Smooth muscle cell (in vitro differentiated cells): ENCODE data around the gene UBXN11. TPM values are rescaled to one million over a fixed set of nuclear protein-coding genes. Genes with fewer than 3 reads are reported as not detected.

Experiments used
- DNase-seq: peaks from one replicate; lab custom pipeline; 2025; ENCODE audit not compliant: unreplicated experiment; lab: John Stamatoyannopoulos, UW
- H2AFZ ChIP-seq: fragments of 200-600 bp; sonication (generic); 2 replicates; pipeline ENCODE4 v1.6.0; 2016; ENCODE audit warnings: antibody characterized with exemption, low read depth, mild to moderate bottlenecking
- H3F3A ChIP-seq: fragments of 200-600 bp; sonication (generic); 2 replicates; pipeline ENCODE4 v1.6.0; 2017; ENCODE audit warnings: antibody characterized with exemption, low read depth
- H3K27ac ChIP-seq: fragments of 200-600 bp; sonication (generic); 2 replicates; pipeline ENCODE4 v1.5.1; 2016; ENCODE audit warnings: low read depth, mild to moderate bottlenecking
- H3K27me3 ChIP-seq: fragments of 200-600 bp; sonication (generic); 2 replicates; pipeline ENCODE4 v1.6.1; 2016; ENCODE audit warnings: low read depth, mild to moderate bottlenecking
- H3K36me3 ChIP-seq: fragments of 200-600 bp; sonication (generic); 2 replicates; pipeline ENCODE4 v1.5.1; 2016; ENCODE audit warnings: low read depth
- H3K4me1 ChIP-seq: fragments of 200-600 bp; sonication (generic); 2 replicates; pipeline ENCODE4 v1.5.1; 2016; ENCODE audit warnings: low read depth
- H3K4me2 ChIP-seq: fragments of 200-600 bp; sonication (generic); 2 replicates; pipeline ENCODE4 v1.6.0; 2016; ENCODE audit warnings: mild to moderate bottlenecking
- H3K4me3 ChIP-seq: fragments of 200-600 bp; sonication (generic); 2 replicates; pipeline ENCODE4 v1.5.1; 2016; ENCODE audit warnings: mild to moderate bottlenecking
- H3K79me2 ChIP-seq: fragments of 200-600 bp; sonication (generic); 2 replicates; pipeline ENCODE4 v1.6.0; 2016; ENCODE audit warnings: low read depth, mild to moderate bottlenecking
- H3K9ac ChIP-seq: fragments of 200-600 bp; sonication (generic); 2 replicates; pipeline ENCODE4 v1.6.0; 2016; ENCODE audit warnings: low read depth
- H3K9me3 ChIP-seq: fragments of 200-600 bp; sonication (generic); replicated peaks from 2 replicates; pipeline ENCODE4 v1.5.1; 2016; ENCODE audit warnings: low read depth
- H4K20me1 ChIP-seq: fragments of 200-600 bp; sonication (generic); 2 replicates; pipeline ENCODE4 v1.6.0; 2016; ENCODE audit warnings: low read depth
- CTCF ChIP-seq: fragments of 200-600 bp; sonication (generic); IDR thresholded peaks from 2 replicates; pipeline ENCODE4 v1.5.1; 2017; ENCODE audit warnings: borderline replicate concordance, mild to moderate bottlenecking, antibody characterized with exemption; ENCODE audit not compliant: insufficient read depth, poor library complexity, severe bottlenecking
- WGBS: methylation state at CpG from one replicate; pipeline ENCODE4 v1.1.7; 2016; ENCODE audit warnings: low lambda C conversion rate; 5-methylcytosine and 5-hydroxymethylcytosine counted together
- polyA plus RNA-seq: library from polyadenylated mRNA; unstranded; fragments of >200 nt; fragmentation: Nextera tagmentation; extraction: Ambion mirVana; gene quantifications from 2 replicates; pipeline ENCODE4 v1.2.1, GENCODE V29; 2016
- total RNA-seq: library from RNA; depleted of rRNA; stranded (reverse); fragments of >200 nt; gene quantifications from 2 replicates; pipeline ENCODE4 v1.2.3, GENCODE V29; 2014

UBXN11 gene
- total and polyA plus RNA-seq, 2 experiments from 2014 or later = 3.3 to 17.7 TPM

GRCh38 chr1:26276432-26276838 lies 30.0 kb downstream of the UBXN11 start:
- Histone ChIP-seq H3K4me2 (peak overlapping the region; percentile 94), H3K27me3 (no peaks in the 10 kb centered on the region), H3K4me3 (no peak overlapping the region), H3F3A (peaks cover 43% of the 10 kb centered on the region), H3K9me3 (no peaks in the 10 kb centered on the region), H3K9ac (peak overlapping the region; percentile 8), H3K4me1 (peaks cover 44% of the 10 kb centered on the region), H3K36me3 (no peaks in the 10 kb centered on the region), H3K79me2 (no peaks in the 10 kb centered on the region), H4K20me1 (peaks cover 11% of the 10 kb centered on the region), H3K27ac (peak overlapping the region; percentile 96), H2AFZ (no peak overlapping the region)
- 86% methylated on average over 2 of the region's 2 CpGs for WGBS
- no peak for TF ChIP-seq CTCF
- no peak for DNase-seq

DNA sequence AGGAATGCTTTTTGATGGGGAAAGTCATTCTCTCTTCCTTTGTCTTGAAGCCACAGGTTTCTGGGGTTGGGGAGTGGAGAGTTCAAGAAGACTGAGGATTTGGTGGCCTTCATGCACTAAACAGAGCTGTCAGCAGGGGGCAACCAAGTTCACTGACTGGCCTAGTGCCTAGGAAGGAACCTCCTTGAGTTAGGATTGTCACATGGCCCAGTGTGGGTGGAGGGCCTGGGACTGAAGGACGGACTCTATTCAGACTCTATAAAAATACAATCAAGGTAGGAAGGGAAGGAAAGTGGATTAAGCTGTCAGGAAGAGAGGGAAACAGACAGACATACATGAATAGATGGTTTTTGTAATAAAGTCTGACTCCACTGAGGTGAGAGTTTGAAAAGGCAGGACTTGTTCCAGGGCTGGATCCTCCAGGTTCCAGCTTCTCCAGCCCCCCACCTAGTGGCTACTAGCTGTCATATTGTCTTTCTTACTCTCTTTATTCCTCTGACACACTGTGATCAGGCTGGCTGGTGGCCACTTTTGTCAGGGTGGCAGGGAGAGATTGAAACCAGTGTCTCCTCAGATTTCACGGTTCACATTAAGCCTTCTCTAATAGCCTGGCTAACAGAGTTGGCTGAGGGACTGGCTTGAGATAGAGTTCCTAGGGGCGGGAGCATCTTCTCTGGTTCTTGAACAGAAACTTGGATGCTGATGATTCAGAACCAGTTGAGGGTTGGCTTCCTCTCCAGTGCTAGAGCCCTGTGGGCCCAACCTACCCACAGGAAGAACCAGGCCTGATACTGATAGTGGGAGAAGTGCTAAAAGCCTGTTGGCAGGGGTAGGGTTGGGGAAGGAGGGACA lies 30.6 kb downstream of the UBXN11 start:
- WGBS = 4% methylated on average over 3 of the region's 3 CpGs
- H3K27ac ChIP-seq = peak overlapping the region; percentile 96
- H3K4me3 ChIP-seq = no peak overlapping the region
- peaks cover 38% of the 10 kb centered on the region for H3K4me1 ChIP-seq
- peak overlapping the region; percentile 44 for H3K4me2 ChIP-seq
- peak; percentile 31 for DNase-seq
- H3K9me3 ChIP-seq = no peaks in the 10 kb centered on the region
- no peaks in the 10 kb centered on the region for H3K36me3 ChIP-seq
- no peaks in the 10 kb centered on the region for H3K79me2 ChIP-seq
- H2AFZ ChIP-seq = no peak overlapping the region
- H4K20me1 ChIP-seq = peaks cover 5% of the 10 kb centered on the region
- peak overlapping the region; percentile 41 for H3K9ac ChIP-seq
- H3K27me3 ChIP-seq = no peaks in the 10 kb centered on the region
- TF ChIP-seq CTCF = peak; percentile 63
- H3F3A ChIP-seq = peaks cover 43% of the 10 kb centered on the region

- Histone ChIP-seq H3K4me1 (peaks cover 34% of the 10 kb centered on the region), H3K79me2 (no peaks in the 10 kb centered on the region), H3K4me3 (no peak overlapping the region), H3K9me3 (no peaks in the 10 kb centered on the region), H3K4me2 (peak overlapping the region; percentile 44), H2AFZ (no peak overlapping the region), H3K36me3 (no peaks in the 10 kb centered on the region), H3K27me3 (no peaks in the 10 kb centered on the region), H3F3A (peaks cover 43% of the 10 kb centered on the region), H3K27ac (peak overlapping the region; percentile 96), H4K20me1 (no peaks in the 10 kb centered on the region), H3K9ac (no peak overlapping the region)
- no peak for TF ChIP-seq CTCF
- WGBS = 70% methylated on average over 11 of the region's 11 CpGs
- DNase-seq = no peak
Observed at GRCh38 chr1:26274801-26275425, 31.5 kb downstream of the UBXN11 start.
